Gastrocnemius medialis (tissue), 4 donors: ENCODE data around the gene DHRS4.

Experiments used
- CTCF ChIP-seq, 5 experiments: fragments of 450-650 bp in 3 of 5; fragments of 200-600 bp in 2 of 5; sonication (generic) in 2 of 5; IDR thresholded peaks in 4 of 5; conservative IDR thresholded peaks in 1 of 5; 1 replicate in 4 of 5; 2 replicates in 1 of 5; pipeline ENCODE4 v1.5.1; 2016 to 2019; ENCODE audit warnings: antibody characterized with exemption in 5 of 5, mild to moderate bottlenecking in 3 of 5, moderate library complexity in 3 of 5
- POLR2A ChIP-seq, 2 donors: fragments of 450-650 bp; IDR thresholded peaks; one replicate each; pipeline ENCODE4 v1.6.1; 2017; ENCODE audit warnings: antibody characterized with exemption in 2 of 2, mild to moderate bottlenecking in 2 of 2, moderate library complexity in 2 of 2

- no peak for TF ChIP-seq POLR2A (IDR thresholded peaks at IDR 0.05)
- TF ChIP-seq CTCF (IDR thresholded peaks at IDR 0.05 in 4 of 5, conservative IDR thresholded peaks at IDR 0.05 in 1 of 5), result no peak
These were observed 24.4 kb upstream of the DHRS4 start for GRCh38 chr14:23929136-23929535.
